NCI-H748 treated with DMSO at 0.1 percent for 48 hours (cell line): ENCODE results near the gene UXS1.

Experiments
- DNase-seq: peaks from one replicate; lab custom pipeline; 2025; lab: John Stamatoyannopoulos, UW

Gene UXS1

GRCh38 chr2:106076941-106077340 lies 117.2 kb downstream of the UXS1 start:
- DNase-seq: no peak

GRCh38 chr2:106075048-106075447 lies 119.1 kb downstream of the UXS1 start:
- no peak for DNase-seq

GRCh38 chr2:106073678-106074406 lies 120.3 kb downstream of the UXS1 start:
- no peak for DNase-seq

GRCh38 chr2:106070181-106070580 lies 123.9 kb downstream of the UXS1 start:
- no peak for DNase-seq

- DNase-seq: no peak
Observed at GRCh38 chr2:106068451-106068850, 125.7 kb downstream of the UXS1 start.

- DNase-seq: no peak
Observed at GRCh38 chr2:106065983-106066820, 127.9 kb downstream of the UXS1 start.

GRCh38 chr2:106065268-106065982 lies 128.7 kb downstream of the UXS1 start:
- no peak for DNase-seq

GRCh38 chr2:106063181-106063580 lies 130.9 kb downstream of the UXS1 start:
- DNase-seq: no peak

GRCh38 chr2:106062627-106063026 lies 131.5 kb downstream of the UXS1 start:
- DNase-seq: no peak

- DNase-seq: no peak
Observed at GRCh38 chr2:106061611-106062349, 132.3 kb downstream of the UXS1 start.

GRCh38 chr2:106059416-106060065 lies 134.6 kb downstream of the UXS1 start:
- no peak for DNase-seq

- DNase-seq: no peak
Observed at GRCh38 chr2:106058469-106059137, 135.5 kb downstream of the UXS1 start.

- DNase-seq: no peak
Observed at GRCh38 chr2:106057206-106057605, 136.9 kb downstream of the UXS1 start.

GRCh38 chr2:106054880-106055655 lies 139.0 kb downstream of the UXS1 start:
- no peak for DNase-seq

GRCh38 chr2:106054321-106054720 lies 139.8 kb downstream of the UXS1 start:
- DNase-seq: no peak

GRCh38 chr2:106053581-106053980 lies 140.5 kb downstream of the UXS1 start:
- DNase-seq: no peak

- no peak for DNase-seq
Observed at GRCh38 chr2:106053116-106053515, 141.0 kb downstream of the UXS1 start.

GRCh38 chr2:106044859-106045258 lies 149.2 kb downstream of the UXS1 start:
- no peak for DNase-seq

GRCh38 chr2:106044021-106044420 lies 150.1 kb downstream of the UXS1 start:
- DNase-seq: no peak
